ENCODE results near the gene CALY.
"Not testable (repeated sequence)": the region's sequence is repeated elsewhere in the genome, so short reads cannot be mapped to it uniquely, and the experiment has no call there.

CALY gene

GRCh38 chr10:133378251-133379096, 41.8 kb upstream of the CALY start:
- Histone ChIP-seq H3K27ac (peak overlapping the region in 8 of 11 experiments; percentile 42 to 63 (median 56); a peak in 17 of 22 replicates), H3K9ac (peak overlapping the region; percentile 64 to 83 (median 76)), H3K4me3 (peak overlapping the region; percentile 67 to 88 (median 72))

GRCh38 chr10:133377818-133378250, 41.1 kb upstream of the CALY start:
- H3K9me3 ChIP-seq (replicated peaks in 1 of 11) = no peaks in the 10 kb centered on the region
- H3K36me3 ChIP-seq = 0 out of 22 replicates have a peak, but pooled peaks cover 0 to 4% (median 0%) of the 10 kb centered on the region in 11 experiments
- peak overlapping the region; percentile 64 to 83 (median 76) for H3K9ac ChIP-seq
- peak overlapping the region; percentile 93 to 100 (median 96) for H3K4me2 ChIP-seq
- H3K4me3 ChIP-seq = peak overlapping the region; percentile 67 to 88 (median 72)
- peaks cover 0 to 9% (median 0%) of the 10 kb centered on the region in 11 experiments; a peak in 3 of 22 replicates for H4K20me1 ChIP-seq
- peaks cover 0 to 7% (median 0%) of the 10 kb centered on the region in 11 experiments; a peak in 1 of 22 replicates for H3K27me3 ChIP-seq
- H3K4me1 ChIP-seq = peaks cover 38 to 64% (median 54%) of the 10 kb centered on the region in 10 experiments
- peak overlapping the region in 7 of 11 experiments; percentile 3 to 63 (median 46); a peak in 12 of 22 replicates for H3K27ac ChIP-seq
- TF ChIP-seq Cebpa-rat (IDR thresholded peaks at IDR 0.05) = no peak

More at GRCh38 chr10:133378251-133379096, 41.8 kb upstream of the CALY start:
- H3K27me3 ChIP-seq = peaks cover 0 to 7% (median 0%) of the 10 kb centered on the region in 11 experiments; a peak in 1 of 22 replicates
- peaks cover 38 to 71% (median 55%) of the 10 kb centered on the region in 10 experiments for H3K4me1 ChIP-seq
- H3K4me2 ChIP-seq = peak overlapping the region; percentile 93 to 100 (median 96)
- H4K20me1 ChIP-seq = peaks cover 0 to 9% (median 0%) of the 10 kb centered on the region in 11 experiments; a peak in 3 of 22 replicates
- no peaks in the 10 kb centered on the region for H3K9me3 ChIP-seq (replicated peaks in 1 of 11)
- 0 out of 22 replicates have a peak, but pooled peaks cover 0 to 6% (median 0%) of the 10 kb centered on the region in 11 experiments for H3K36me3 ChIP-seq
- TF ChIP-seq Cebpa-rat (IDR thresholded peaks at IDR 0.05) = no peak

GRCh38 chr10:133377025-133377817, 40.5 kb upstream of the CALY start:
- H3K9ac ChIP-seq = peak overlapping the region in 9 of 11 experiments; percentile 64 to 83 (median 76); a peak in 13 of 22 replicates
- peak overlapping the region; percentile 93 to 100 (median 96) for H3K4me2 ChIP-seq
- peaks cover 41 to 64% (median 57%) of the 10 kb centered on the region in 10 experiments for H3K4me1 ChIP-seq
- peaks cover 0 to 7% (median 0%) of the 10 kb centered on the region in 11 experiments; a peak in 1 of 22 replicates for H3K27me3 ChIP-seq
- no peak overlapping the region for H3K27ac ChIP-seq
- H4K20me1 ChIP-seq = peaks cover 0 to 9% (median 2%) of the 10 kb centered on the region in 11 experiments; a peak in 6 of 22 replicates
- no peaks in the 10 kb centered on the region for H3K9me3 ChIP-seq (replicated peaks in 1 of 11)
- 0 out of 22 replicates have a peak, but pooled peaks cover 0 to 2% (median 0%) of the 10 kb centered on the region in 11 experiments for H3K36me3 ChIP-seq
- peak overlapping the region in 7 of 10 experiments; percentile 69 to 85 (median 73); a peak in 13 of 20 replicates for H3K4me3 ChIP-seq
- TF ChIP-seq Cebpa-rat (IDR thresholded peaks at IDR 0.05) = no peak

DNA sequence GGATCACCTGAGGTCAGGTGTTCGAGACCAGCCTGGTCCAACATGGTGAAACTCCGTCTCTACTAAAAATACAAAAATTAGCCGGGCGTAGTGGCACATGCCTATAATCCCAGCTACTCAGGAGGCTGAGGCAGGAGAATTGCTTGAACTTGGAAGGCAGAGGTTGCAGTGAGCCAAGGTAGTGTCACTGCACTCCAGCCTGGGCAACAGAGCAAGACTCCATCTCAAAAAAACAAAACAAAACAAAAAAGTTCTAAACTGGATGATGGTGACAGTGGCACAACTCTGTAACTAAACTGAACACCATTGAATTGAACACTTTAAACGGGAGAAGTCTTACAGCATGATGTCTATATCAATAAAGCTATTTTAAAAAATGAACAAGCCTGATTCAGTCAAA, 39.5 kb upstream of the CALY start:
- not testable (repeated sequence) for H3K27me3 ChIP-seq; H3K9ac ChIP-seq; H3K4me3 ChIP-seq; H3K27ac ChIP-seq; H3K36me3 ChIP-seq; H3K4me2 ChIP-seq; H3K9me3 ChIP-seq (replicated peaks in 1 of 11)
- Histone ChIP-seq H4K20me1 (peaks cover 0 to 19% (median 4%) of the 10 kb centered on the region in 11 experiments; a peak in 9 of 22 replicates), H3K4me1 (peaks cover 45 to 64% (median 57%) of the 10 kb centered on the region in 10 experiments)

GRCh38 chr10:133375357-133376115, 38.8 kb upstream of the CALY start:
- H3K4me1 ChIP-seq = peaks cover 38 to 58% (median 50%) of the 10 kb centered on the region in 10 experiments
- no peak overlapping the region for H3K4me3 ChIP-seq
- H3K4me2 ChIP-seq = no peak overlapping the region
- peaks cover 0 to 20% (median 4%) of the 10 kb centered on the region in 11 experiments; a peak in 10 of 22 replicates for H4K20me1 ChIP-seq
- H3K9ac ChIP-seq = no peak overlapping the region
- TF ChIP-seq Cebpa-rat (IDR thresholded peaks at IDR 0.05) = no peak
- H3K36me3 ChIP-seq = peaks cover 3 to 14% (median 8%) of the 10 kb centered on the region in 11 experiments; a peak in 21 of 22 replicates
- no peak overlapping the region for H3K27ac ChIP-seq
- H3K27me3 ChIP-seq = peaks cover 0 to 7% (median 0%) of the 10 kb centered on the region in 11 experiments; a peak in 1 of 22 replicates
- H3K9me3 ChIP-seq (replicated peaks in 1 of 11) = no peaks in the 10 kb centered on the region

DNA sequence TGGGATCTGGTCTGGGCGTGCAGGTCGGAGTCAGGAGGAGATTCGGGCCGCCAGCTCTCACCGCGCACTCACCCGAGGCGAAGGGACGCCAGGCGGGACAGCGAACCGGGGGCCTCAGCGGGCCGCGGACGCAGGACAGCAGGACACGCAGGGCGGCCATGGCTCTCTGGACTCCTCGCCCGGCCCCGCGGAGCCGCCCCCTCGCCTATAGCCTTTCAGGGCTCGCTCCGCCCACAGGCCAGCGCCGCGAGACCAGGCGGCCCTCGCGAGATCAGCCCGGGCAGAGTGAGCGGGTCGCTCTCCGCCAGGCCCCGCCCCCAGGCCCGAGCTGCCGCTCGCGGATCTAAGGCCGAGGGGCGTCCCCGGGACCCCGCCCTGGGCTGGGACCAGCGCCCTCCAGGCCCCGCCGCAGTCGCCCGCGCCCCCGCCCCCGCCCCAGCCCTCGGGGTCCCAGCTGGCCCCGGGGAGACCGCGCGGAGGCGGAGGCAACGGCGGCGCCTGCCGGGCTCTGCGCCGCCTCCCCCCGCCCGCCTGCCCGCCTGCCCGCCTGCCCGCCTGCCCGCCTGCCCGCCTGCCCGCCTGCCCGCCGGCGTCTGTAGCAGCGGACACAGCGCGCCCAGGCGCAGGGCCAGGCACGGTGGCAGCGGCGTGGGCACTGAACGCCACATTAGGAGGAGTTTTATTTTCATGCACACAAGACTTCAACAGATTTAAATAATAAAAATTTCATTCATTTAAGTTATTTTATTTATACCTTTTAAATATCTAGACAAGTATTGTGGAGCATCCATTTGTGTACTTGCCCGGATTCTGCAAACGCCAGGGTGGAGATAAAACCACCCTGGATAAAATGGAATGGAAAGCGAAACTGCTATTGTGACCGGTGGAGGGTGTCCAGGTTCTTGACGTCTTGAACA, 36.7 kb upstream of the CALY start, which contains the start of gene ECHS1:
TSS of gene ECHS1 (minus strand) at position 181 of the 917 bp plus-strand sequence. CDS start at position 160, 21 bp downstream.
- Histone ChIP-seq H3K4me2 (peak within 1 kb of the TSS; percentile 81 to 94 (median 87)), H3K4me3 (peak within 1 kb of the TSS; percentile 61 to 83 (median 70)), H3K27me3 (no peaks in the 10 kb centered on the region; a peak in 1 of 22 replicates), H4K20me1 (peaks cover 0 to 25% (median 6%) of the 10 kb centered on the region in 11 experiments; a peak in 10 of 22 replicates), H3K27ac (peak within 1 kb of the TSS; percentile 81 to 96 (median 89)), H3K36me3 (peaks cover 24 to 35% (median 29%) of the 10 kb centered on the region in 11 experiments), H3K4me1 (peaks cover 29 to 44% (median 36%) of the 10 kb centered on the region in 10 experiments), H3K9me3 (replicated peaks in 1 of 11) (no peaks in the 10 kb centered on the region), H3K9ac (peak within 1 kb of the TSS; percentile 83 to 91 (median 87))
- no peak for TF ChIP-seq Cebpa-rat (IDR thresholded peaks at IDR 0.05)

DNA sequence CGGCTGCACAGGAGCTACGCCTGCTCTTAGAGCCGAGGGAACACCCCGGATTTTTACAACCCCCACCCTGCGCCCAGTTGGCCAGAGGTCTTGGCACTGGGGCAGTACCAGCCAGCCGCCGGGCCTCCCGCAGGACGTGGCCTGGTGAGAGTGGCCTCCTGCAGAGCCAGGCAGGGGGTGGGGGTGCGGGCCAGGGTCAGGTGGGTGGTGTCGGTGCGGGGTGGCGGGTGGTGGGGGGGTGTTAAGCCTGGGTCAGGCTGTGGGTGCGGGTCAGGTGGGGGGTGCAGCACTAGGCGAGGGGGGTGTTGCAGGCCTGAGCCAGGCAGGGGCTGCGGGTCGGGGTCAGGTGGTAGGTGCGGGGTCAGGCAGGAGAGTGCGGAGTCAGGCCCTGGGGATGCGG, 35.8 kb upstream of the CALY start:
- Histone ChIP-seq H3K4me1 (peaks cover 22 to 36% (median 28%) of the 10 kb centered on the region in 10 experiments), H3K27ac (no peak overlapping the region), H4K20me1 (peaks cover 0 to 29% (median 6%) of the 10 kb centered on the region in 11 experiments; a peak in 10 of 22 replicates), H3K27me3 (no peaks in the 10 kb centered on the region; a peak in 1 of 22 replicates), H3K9ac (peak overlapping the region; percentile 18 to 71 (median 62); a peak in 19 of 22 replicates), H3K4me2 (peak overlapping the region; percentile 80 to 93 (median 87)), H3K9me3 (replicated peaks in 1 of 11) (no peaks in the 10 kb centered on the region), H3K36me3 (peaks cover 30 to 42% (median 35%) of the 10 kb centered on the region in 11 experiments), H3K4me3 (peak overlapping the region; percentile 25 to 83 (median 46); a peak in 17 of 20 replicates)
- no peak for TF ChIP-seq Cebpa-rat (IDR thresholded peaks at IDR 0.05)

Data from BLaER1 treated with 17β-estradiol and CSF1 and Interleukin-3, amounts not matched to agents 10 nM and 100 nM (cell line).